SK-N-SH (cell line): Measurements from ENCODE around the gene WWTR1. TPM values are rescaled to one million over a fixed set of nuclear protein-coding genes. Genes with fewer than 3 reads are reported as not detected.
A peak's percentile ranks its signal among the peaks of the same experiment; 100 is the strongest.

Experiments used
- CTCF ChIA-PET: fragments of 300-600, 350-600 bp; formaldehyde crosslinking; extraction: SDS; loops from one replicate; lab custom pipeline; 2021; lab: Yijun Ruan, JAX
- POLR2A ChIA-PET: fragments of 350-600 bp; sonication (Branson Sonifier 250); formaldehyde crosslinking; extraction: SDS; loops from one replicate; lab custom pipeline; 2020; ENCODE audit warnings: antibody characterized with exemption, inconsistent platforms; lab: Yijun Ruan, JAX
- DNase-seq: peaks from one replicate; pipeline ENCODE4 v3.0.0; 2012
- H2AFZ ChIP-seq: fragments of 200-600 bp; sonication (generic); 2 replicates; pipeline ENCODE4 v1.8.1; 2016; ENCODE audit warnings: antibody characterized with exemption, mild to moderate bottlenecking, low read depth
- H3F3A ChIP-seq: fragments of 200-600 bp; sonication (generic); replicated peaks from 2 replicates; pipeline ENCODE3; 2016; ENCODE audit warnings: antibody characterized with exemption, mild to moderate bottlenecking; ENCODE audit not compliant: insufficient read depth
- H3K27ac ChIP-seq, 2 experiments: fragments of 200-500 bp in 1 of 2; fragments of 200-600 bp in 1 of 2; sonication (Bioruptor generic) in 1 of 2; sonication (generic), shearing (Covaris generic) in 1 of 2; 2 replicates each; pipeline versions ENCODE4 v1.5.1 to v1.6.1; 2014 to 2016; ENCODE audit warnings: low read depth in 2 of 2, inconsistent platforms in 1 of 2, low read length in 1 of 2, mild to moderate bottlenecking in 1 of 2, mixed read lengths in 1 of 2
- H3K27me3 ChIP-seq: fragments of 200-600 bp; sonication (generic), shearing (Covaris generic); 2 replicates; pipeline ENCODE4 v1.6.1; 2016; ENCODE audit warnings: mixed run types; ENCODE audit not compliant: insufficient read depth
- H3K36me3 ChIP-seq, 2 experiments: fragments of 200-500 bp in 1 of 2; fragments of 200-600 bp in 1 of 2; sonication (Bioruptor generic) in 1 of 2; sonication (generic) in 1 of 2; replicated peaks in 1 of 2; 2 replicates each; pipeline versions ENCODE3 to v1.5.1; 2014 to 2016; ENCODE audit warnings: low read length in 1 of 2, mild to moderate bottlenecking in 1 of 2; ENCODE audit not compliant: insufficient read depth in 2 of 2, control insufficient read depth in 1 of 2
- H3K4me1 ChIP-seq, 2 experiments: fragments of 200-500 bp in 1 of 2; fragments of 200-600 bp in 1 of 2; sonication (Bioruptor generic) in 1 of 2; sonication (generic), shearing (Covaris generic) in 1 of 2; 2 replicates each; pipeline versions ENCODE4 v1.5.1 to v1.6.1; 2014 to 2016; ENCODE audit warnings: low read depth in 1 of 2, low read length in 1 of 2, mixed run types in 1 of 2; ENCODE audit not compliant: insufficient read depth in 2 of 2, control insufficient read depth in 1 of 2
- H3K4me2 ChIP-seq: fragments of 200-600 bp; sonication (generic), shearing (Covaris generic); 2 replicates; pipeline ENCODE4 v1.6.1; 2017; ENCODE audit warnings: mixed run types
- H3K4me3 ChIP-seq, 2 experiments: fragments of 200-500 bp in 1 of 2; fragments of 200-600 bp in 1 of 2; sonication (Bioruptor generic) in 1 of 2; sonication (generic), shearing (Covaris generic) in 1 of 2; 2 replicates each; pipeline versions ENCODE4 v1.5.1 to v1.8.1; 2014 to 2016; ENCODE audit warnings: low read depth in 2 of 2, inconsistent platforms in 1 of 2, low read length in 1 of 2, mild to moderate bottlenecking in 1 of 2, mixed read lengths in 1 of 2, moderate library complexity in 1 of 2
- H3K79me2 ChIP-seq: fragments of 200-600 bp; sonication (generic); 2 replicates; pipeline ENCODE4 v1.8.1; 2017; ENCODE audit warnings: mild to moderate bottlenecking; ENCODE audit not compliant: insufficient read depth
- H3K9ac ChIP-seq: fragments of 200-600 bp; sonication (generic); 2 replicates; pipeline ENCODE4 v1.6.1; 2017; ENCODE audit warnings: mixed run types
- H3K9me2 ChIP-seq: fragments of 200-600 bp; sonication (generic); 2 replicates; pipeline ENCODE4 v1.6.1; 2017; ENCODE audit warnings: mixed run types
- H3K9me3 ChIP-seq: fragments of 200-600 bp; sonication (generic); 2 replicates; pipeline ENCODE4 v1.6.1; 2017; ENCODE audit warnings: mixed run types, mild to moderate bottlenecking, moderate library complexity
- H4K20me1 ChIP-seq: fragments of 200-600 bp; sonication (generic); 2 replicates; pipeline ENCODE4 v1.6.1; 2017; ENCODE audit warnings: mild to moderate bottlenecking, mixed run types; ENCODE audit not compliant: insufficient read depth
- ELF1 ChIP-seq: IDR thresholded peaks from 2 replicates; pipeline ENCODE4 v1.4.0; 2012
- EP300 ChIP-seq, 2 experiments: IDR thresholded peaks; 2 replicates each; pipeline versions ENCODE4 v1.4.0 to v1.6.1; 2012; ENCODE audit warnings: borderline replicate concordance in 1 of 2, low read depth in 1 of 2, low read length in 1 of 2
- EZH2phosphoT487 ChIP-seq: fragments of 200-600 bp; sonication (generic); IDR thresholded peaks from 2 replicates; pipeline ENCODE4 v1.6.1; 2017; ENCODE audit warnings: low read depth, mixed run types, mild to moderate bottlenecking, antibody characterized with exemption, moderate library complexity, borderline replicate concordance
- FOSL2 ChIP-seq: IDR thresholded peaks from 2 replicates; pipeline ENCODE4 v1.4.0; 2012; ENCODE audit warnings: low read depth, mild to moderate bottlenecking, moderate library complexity, borderline replicate concordance
- JUND ChIP-seq: IDR thresholded peaks from 2 replicates; pipeline ENCODE4 v1.4.0; 2012
- MEF2A ChIP-seq: IDR thresholded peaks from 2 replicates; pipeline ENCODE4 v1.4.0; 2012; ENCODE audit warnings: low read depth, borderline replicate concordance
- NFIC ChIP-seq: IDR thresholded peaks from 2 replicates; pipeline ENCODE4 v1.4.0; 2012; ENCODE audit warnings: borderline replicate concordance
- RAD21 ChIP-seq: IDR thresholded peaks from 2 replicates; pipeline ENCODE4 v1.6.1; 2012; ENCODE audit warnings: mild to moderate bottlenecking, low read length
- RFX5 ChIP-seq: IDR thresholded peaks from 2 replicates; pipeline ENCODE4 v1.6.1; 2012; ENCODE audit warnings: mild to moderate bottlenecking, improper control_type of control experiment, low read length
- RXRA ChIP-seq: IDR thresholded peaks from 2 replicates; pipeline ENCODE4 v1.4.0; 2012; ENCODE audit warnings: low read depth, mild to moderate bottlenecking, borderline replicate concordance
- SIN3A ChIP-seq: IDR thresholded peaks from 2 replicates; pipeline ENCODE4 v1.6.1; 2012; ENCODE audit warnings: low read depth, mild to moderate bottlenecking, low read length, moderate library complexity, borderline replicate concordance
- SMC3 ChIP-seq: IDR thresholded peaks from 2 replicates; pipeline ENCODE4 v1.6.1; 2012; ENCODE audit warnings: low read depth, low read length, improper control_type of control experiment
- TAF1 ChIP-seq: IDR thresholded peaks from 2 replicates; pipeline ENCODE4 v1.6.1; 2012; ENCODE audit warnings: low read depth, mild to moderate bottlenecking, low read length, moderate library complexity, borderline replicate concordance
- TCF12 ChIP-seq: IDR thresholded peaks from 2 replicates; pipeline ENCODE4 v1.4.0; 2012
- TEAD4 ChIP-seq: IDR thresholded peaks from 2 replicates; pipeline ENCODE4 v1.4.0; 2012; ENCODE audit warnings: mild to moderate bottlenecking, borderline replicate concordance; ENCODE audit not compliant: insufficient read depth
- WGBS: methylation state at CpG from one replicate; pipeline ENCODE4 v1.1.6; 2017; ENCODE audit warnings: low lambda C conversion rate; 5-methylcytosine and 5-hydroxymethylcytosine counted together
- polyA plus RNA-seq, 3 experiments: library from polyadenylated mRNA; depleted of rRNA; stranded (reverse); fragments of >200 nt; gene quantifications; 2 replicates each; pipeline ENCODE4 v1.2.3, GENCODE V29; 2012
- TF ChIP-seq, protein P1 (sequence below): IDR thresholded peaks from 2 replicates; pipeline ENCODE4 v1.4.0; 2012; ENCODE audit warnings: low read depth, borderline replicate concordance
- TF ChIP-seq, protein P2 (sequence below): IDR thresholded peaks from 2 replicates; pipeline ENCODE4 v1.6.1; 2012; ENCODE audit warnings: mild to moderate bottlenecking, low read depth, low read length, moderate library complexity
- TF ChIP-seq, protein P3 (sequence below): IDR thresholded peaks from 2 replicates; pipeline ENCODE4 v1.4.0; 2012; ENCODE audit warnings: low read depth
- TF ChIP-seq, protein P4 (sequence below): fragments of 150-350 bp; IDR thresholded peaks from 2 replicates; pipeline ENCODE4 v1.6.1; 2016; ENCODE audit warnings: mild to moderate bottlenecking, low read depth, low read length

The WWTR1 gene
- polyA plus RNA-seq, 1 of the 3 experiments (the other 2 are of a cell fraction), result 60.6 TPM

DNA sequence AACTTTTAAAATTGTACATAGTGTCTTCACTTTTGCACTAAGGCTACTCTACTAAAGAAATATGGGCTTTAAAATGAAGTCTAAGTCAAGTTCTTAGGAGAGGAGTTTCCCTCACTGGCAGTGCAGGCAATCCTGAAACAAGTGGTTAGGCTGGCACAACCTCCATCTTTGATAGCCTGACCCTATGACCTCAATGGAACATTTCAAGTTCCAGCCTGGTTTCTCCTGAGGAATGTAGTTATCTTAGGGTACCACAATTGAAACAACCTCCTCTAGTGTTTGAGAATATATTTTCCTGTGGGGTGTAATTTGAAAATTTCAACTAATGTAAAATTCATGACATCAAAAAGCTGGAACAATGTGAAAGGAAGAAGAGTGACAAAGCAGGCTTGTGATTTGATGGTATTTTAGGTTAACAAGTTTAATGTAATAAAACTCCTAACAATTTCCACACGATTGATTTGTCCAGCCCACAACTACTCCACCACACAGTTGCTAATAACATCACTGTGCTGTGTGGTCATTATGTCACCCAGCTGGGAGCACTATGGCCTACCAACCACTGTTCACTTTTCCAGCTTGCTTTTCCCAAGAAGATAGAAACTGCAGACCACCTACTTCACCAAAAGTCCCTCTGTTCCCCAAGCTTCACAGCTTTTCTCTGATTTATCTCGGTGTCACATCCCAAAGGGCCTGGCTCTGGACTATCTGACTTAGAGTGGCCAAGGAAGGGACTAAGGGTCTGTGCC, 1.8 kb downstream of the WWTR1 start:
- WGBS, result 49% methylated on average over 2 of the region's 2 CpGs
- Histone ChIP-seq H3K4me1 (peaks cover 4 to 31% of the 10 kb centered on the region in 2 experiments; a peak in 2 of 4 replicates), H3K9me2 (no peaks in the 10 kb centered on the region), H2AFZ (no peak overlapping the region)
- TF ChIP-seq EZH2phosphoT487 (no peak), JUND (no peak), SMC3 (no peak), RAD21 (no peak), ELF1 (no peak), RXRA (no peak)
- TF ChIP-seq, all 33 proteins: peak for 0
- H3K9me3 ChIP-seq, result no peaks in the 10 kb centered on the region
- H3K9ac ChIP-seq, result peak overlapping the region; percentile 84
- peaks cover 29% of the 10 kb centered on the region for H4K20me1 ChIP-seq
- H3K4me2 ChIP-seq, result peak overlapping the region; percentile 94
- ChIA-PET CTCF (interaction anchor here (1.2 to 2.0 kb wide), 3 partner anchors 61 to 143 kb away, joined by 3 to 7 read pairs (median 3); no protein-coding TSS in a partner anchor), POLR2A (interaction anchor here (1.1 kb wide), 1 partner anchor 9 kb away, joined by 3 read pairs; no protein-coding TSS in a partner anchor)
- H3K27me3 ChIP-seq, result no peaks in the 10 kb centered on the region
- H3F3A ChIP-seq, result peaks cover 26% of the 10 kb centered on the region
- H3K36me3 ChIP-seq, result peaks cover under 1 to 25% of the 10 kb centered on the region in 2 experiments
- H3K27ac ChIP-seq, result peak overlapping the region in 1 of 2 experiments; percentile 93; a peak in 2 of 4 replicates
- no peak for DNase-seq
- peaks cover 67% of the 10 kb centered on the region for H3K79me2 ChIP-seq
- H3K4me3 ChIP-seq, result peak overlapping the region; percentile 67 to 75

DNA sequence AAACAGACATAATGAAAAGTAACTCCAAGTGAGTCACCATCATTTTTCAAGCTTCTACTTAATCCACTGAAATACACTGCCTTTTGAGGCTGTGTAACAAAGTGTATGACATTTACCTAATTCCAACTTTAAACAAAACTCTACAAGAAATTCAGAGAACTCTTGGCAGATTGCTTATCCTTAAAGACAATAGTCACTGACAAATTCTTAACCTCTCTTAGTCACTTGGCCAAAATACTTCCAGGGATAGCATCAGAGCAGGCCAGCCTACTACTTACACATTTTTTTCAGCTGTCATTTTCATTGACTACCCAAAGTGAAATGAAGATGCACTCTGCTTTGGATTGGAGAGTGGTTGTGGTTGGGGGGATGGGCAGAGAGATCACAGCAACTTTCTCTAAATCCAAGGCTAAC, 3.6 kb downstream of the WWTR1 start:
- H3K4me2 ChIP-seq, result peak overlapping the region; percentile 94
- peaks cover 4 to 19% of the 10 kb centered on the region in 2 experiments; a peak in 2 of 4 replicates for H3K4me1 ChIP-seq
- H2AFZ ChIP-seq, result no peak overlapping the region
- POLR2A ChIA-PET, result no interaction called here
- CTCF ChIA-PET, result interaction anchor here (0.5 to 2.1 kb wide), 4 partner anchors 11 to 1064 kb away, joined by 3 to 12 read pairs (median 3); no protein-coding TSS in a partner anchor
- no peaks in the 10 kb centered on the region for H3K9me3 ChIP-seq
- peaks cover 26% of the 10 kb centered on the region for H3F3A ChIP-seq
- H3K9me2 ChIP-seq, result no peaks in the 10 kb centered on the region
- peaks cover 35% of the 10 kb centered on the region for H4K20me1 ChIP-seq
- peak overlapping the region in 1 of 2 experiments; percentile 75; a peak in 3 of 4 replicates for H3K4me3 ChIP-seq
- H3K36me3 ChIP-seq, result peaks cover 5 to 39% of the 10 kb centered on the region in 2 experiments
- peaks cover 83% of the 10 kb centered on the region for H3K79me2 ChIP-seq
- H3K27me3 ChIP-seq, result no peaks in the 10 kb centered on the region
- H3K9ac ChIP-seq, result 0 out of 2 replicates have a peak overlapping the region, but pooled peaks have one; percentile 3
- H3K27ac ChIP-seq, result peak overlapping the region in 1 of 2 experiments; percentile 93; a peak in 2 of 4 replicates
- DNase-seq, result no peak
- no peak for TF ChIP-seq EZH2phosphoT487
- TF ChIP-seq RFX5, result no peak
- TF ChIP-seq FOSL2, result peak; percentile 38; the same call in 1 of the 2 replicates
- TF ChIP-seq, protein P1, sequence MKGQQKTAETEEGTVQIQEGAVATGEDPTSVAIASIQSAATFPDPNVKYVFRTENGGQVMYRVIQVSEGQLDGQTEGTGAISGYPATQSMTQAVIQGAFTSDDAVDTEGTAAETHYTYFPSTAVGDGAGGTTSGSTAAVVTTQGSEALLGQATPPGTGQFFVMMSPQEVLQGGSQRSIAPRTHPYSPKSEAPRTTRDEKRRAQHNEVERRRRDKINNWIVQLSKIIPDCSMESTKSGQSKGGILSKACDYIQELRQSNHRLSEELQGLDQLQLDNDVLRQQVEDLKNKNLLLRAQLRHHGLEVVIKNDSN, result no peak
- no peak; the same call in 1 of the 2 replicates for TF ChIP-seq SIN3A
- TF ChIP-seq MEF2A, result no peak; the same call in 1 of the 2 replicates
- TF ChIP-seq EP300 (IDR thresholded peaks at IDR 0.05; ENCODE audit: borderline replicate concordance in 1 of 2, low read depth in 1 of 2, low read length in 1 of 2), result peak in 1 of 2 experiments; percentile 45; a peak in 1 of 4 replicates
- peak; percentile 69 for TF ChIP-seq TCF12
- no peak for TF ChIP-seq RAD21
- peak; percentile 58; the same call in 1 of the 2 replicates for TF ChIP-seq NFIC
- TF ChIP-seq, protein P2, sequence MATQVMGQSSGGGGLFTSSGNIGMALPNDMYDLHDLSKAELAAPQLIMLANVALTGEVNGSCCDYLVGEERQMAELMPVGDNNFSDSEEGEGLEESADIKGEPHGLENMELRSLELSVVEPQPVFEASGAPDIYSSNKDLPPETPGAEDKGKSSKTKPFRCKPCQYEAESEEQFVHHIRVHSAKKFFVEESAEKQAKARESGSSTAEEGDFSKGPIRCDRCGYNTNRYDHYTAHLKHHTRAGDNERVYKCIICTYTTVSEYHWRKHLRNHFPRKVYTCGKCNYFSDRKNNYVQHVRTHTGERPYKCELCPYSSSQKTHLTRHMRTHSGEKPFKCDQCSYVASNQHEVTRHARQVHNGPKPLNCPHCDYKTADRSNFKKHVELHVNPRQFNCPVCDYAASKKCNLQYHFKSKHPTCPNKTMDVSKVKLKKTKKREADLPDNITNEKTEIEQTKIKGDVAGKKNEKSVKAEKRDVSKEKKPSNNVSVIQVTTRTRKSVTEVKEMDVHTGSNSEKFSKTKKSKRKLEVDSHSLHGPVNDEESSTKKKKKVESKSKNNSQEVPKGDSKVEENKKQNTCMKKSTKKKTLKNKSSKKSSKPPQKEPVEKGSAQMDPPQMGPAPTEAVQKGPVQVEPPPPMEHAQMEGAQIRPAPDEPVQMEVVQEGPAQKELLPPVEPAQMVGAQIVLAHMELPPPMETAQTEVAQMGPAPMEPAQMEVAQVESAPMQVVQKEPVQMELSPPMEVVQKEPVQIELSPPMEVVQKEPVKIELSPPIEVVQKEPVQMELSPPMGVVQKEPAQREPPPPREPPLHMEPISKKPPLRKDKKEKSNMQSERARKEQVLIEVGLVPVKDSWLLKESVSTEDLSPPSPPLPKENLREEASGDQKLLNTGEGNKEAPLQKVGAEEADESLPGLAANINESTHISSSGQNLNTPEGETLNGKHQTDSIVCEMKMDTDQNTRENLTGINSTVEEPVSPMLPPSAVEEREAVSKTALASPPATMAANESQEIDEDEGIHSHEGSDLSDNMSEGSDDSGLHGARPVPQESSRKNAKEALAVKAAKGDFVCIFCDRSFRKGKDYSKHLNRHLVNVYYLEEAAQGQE, result no peak
- TF ChIP-seq SMC3, result no peak
- TF ChIP-seq, protein P3, sequence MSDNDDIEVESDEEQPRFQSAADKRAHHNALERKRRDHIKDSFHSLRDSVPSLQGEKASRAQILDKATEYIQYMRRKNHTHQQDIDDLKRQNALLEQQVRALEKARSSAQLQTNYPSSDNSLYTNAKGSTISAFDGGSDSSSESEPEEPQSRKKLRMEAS, result peak; percentile 27; the same call in 1 of the 2 replicates
- peak; percentile 17; the same call in 1 of the 2 replicates for TF ChIP-seq TAF1
- TF ChIP-seq, protein P4, sequence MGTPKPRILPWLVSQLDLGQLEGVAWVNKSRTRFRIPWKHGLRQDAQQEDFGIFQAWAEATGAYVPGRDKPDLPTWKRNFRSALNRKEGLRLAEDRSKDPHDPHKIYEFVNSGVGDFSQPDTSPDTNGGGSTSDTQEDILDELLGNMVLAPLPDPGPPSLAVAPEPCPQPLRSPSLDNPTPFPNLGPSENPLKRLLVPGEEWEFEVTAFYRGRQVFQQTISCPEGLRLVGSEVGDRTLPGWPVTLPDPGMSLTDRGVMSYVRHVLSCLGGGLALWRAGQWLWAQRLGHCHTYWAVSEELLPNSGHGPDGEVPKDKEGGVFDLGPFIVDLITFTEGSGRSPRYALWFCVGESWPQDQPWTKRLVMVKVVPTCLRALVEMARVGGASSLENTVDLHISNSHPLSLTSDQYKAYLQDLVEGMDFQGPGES, result no peak
- TF ChIP-seq RXRA, result peak; percentile 46; the same call in 1 of the 2 replicates
- no peak for TF ChIP-seq ELF1
- no peak for TF ChIP-seq TEAD4
